Lung (tissue), 12 donors: Measurements from ENCODE around the gene LHX8. TPM values are rescaled to one million over a fixed set of nuclear protein-coding genes. Genes with fewer than 3 reads are reported as not detected.

Source experiments
- ATAC-seq: fragments of 200-7000 bp; cut with Tn5 transposase; one replicate; pipeline ENCODE4 v1.9.1; 2020; ENCODE audit warnings: moderate number of reproducible peaks; ENCODE audit not compliant: insufficient read depth, low FRiP score
- DNase-seq, 3 donors: peaks; one replicate each; pipeline ENCODE4 v3.0.0-alpha.2; 2013 to 2017
- H3K27ac ChIP-seq, 2 donors: one replicate each; pipeline ENCODE4 v1.5.1; 2013; ENCODE audit warnings: mild to moderate bottlenecking in 2 of 2, moderate library complexity in 2 of 2, control low read depth in 1 of 2, inconsistent platforms in 1 of 2, low read depth in 1 of 2, low read length in 1 of 2
- H3K27me3 ChIP-seq, 3 donors: one replicate each; pipeline ENCODE4 v1.5.1; 2013; ENCODE audit warnings: low read length in 2 of 3; ENCODE audit not compliant: control insufficient read depth in 3 of 3, insufficient read depth in 3 of 3
- H3K36me3 ChIP-seq, 4 donors: one replicate each; pipeline ENCODE4 v1.5.1; 2013; ENCODE audit warnings: low read length in 4 of 4, mild to moderate bottlenecking in 1 of 4, moderate library complexity in 1 of 4; ENCODE audit not compliant: control insufficient read depth in 4 of 4, insufficient read depth in 4 of 4
- H3K4me1 ChIP-seq, 5 donors: one replicate each; pipeline ENCODE4 v1.5.1; 2013; ENCODE audit warnings: low read length in 5 of 5, mild to moderate bottlenecking in 2 of 5, moderate library complexity in 1 of 5; ENCODE audit not compliant: control insufficient read depth in 5 of 5, insufficient read depth in 5 of 5
- H3K4me3 ChIP-seq: one replicate; pipeline ENCODE4 v1.5.1; 2013; ENCODE audit warnings: mild to moderate bottlenecking, control low read depth, moderate library complexity
- H3K9ac ChIP-seq, 2 donors: one replicate each; pipeline ENCODE4 v1.5.1; 2013; ENCODE audit warnings: low read length in 2 of 2, control low read depth in 1 of 2; ENCODE audit not compliant: insufficient read depth in 1 of 2
- H3K9me3 ChIP-seq, 4 donors: one replicate each; pipeline ENCODE4 v1.5.1; 2013; ENCODE audit warnings: low read length in 3 of 4, mild to moderate bottlenecking in 1 of 4, moderate library complexity in 1 of 4; ENCODE audit not compliant: control insufficient read depth in 4 of 4, insufficient read depth in 3 of 4
- CTCF ChIP-seq: IDR thresholded peaks from 2 replicates; pipeline ENCODE4 v1.5.1; 2012; ENCODE audit warnings: mild to moderate bottlenecking; ENCODE audit errors: control extremely low read depth, extremely low read depth
- WGBS, 2 donors: extraction: QIAGEN DNeasy Blood & Tissue Kit; methylation state at CpG; one replicate each; pipeline ENCODE4 v1.1.7; 2013; 5-methylcytosine and 5-hydroxymethylcytosine counted together
- polyA plus RNA-seq, 2 donors: library from polyadenylated mRNA; stranded (reverse); fragments of 200-250 nt; gene quantifications; one replicate each; pipeline ENCODE4 v1.2.1, GENCODE V29; 2013
- total RNA-seq, 2 donors: library from RNA; depleted of rRNA in 1 of 2; stranded (reverse); fragments of >200 nt in 1 of 2; gene quantifications; one replicate each; pipeline ENCODE4 v1.2.1, GENCODE V29; 2014 to 2021
- donor health status: control.
- donor health status: control.
- donor health status: Bipolar disorder and iron deficiency.
- donor health status: healthy.
- donor health status: DM: yes; HTN: yes; CAD: no.

The LHX8 gene
- total and polyA plus RNA-seq, 4 donors, result not detected

GRCh38 chr1:75135573-75136194 lies 1.5 kb downstream of the LHX8 start:
- H3K27me3 ChIP-seq, result peaks cover 5 to 93% (median 92%) of the 10 kb centered on the region in 3 donors
- H3K4me3 ChIP-seq, result peak overlapping the region; percentile 20
- peaks cover 0 to 17% (median 0%) of the 10 kb centered on the region in 4 donors for H3K9me3 ChIP-seq
- no peaks in the 10 kb centered on the region for H3K36me3 ChIP-seq
- WGBS, 2 donors, result 3 to 5% methylated on average over 23 of the region's 23 CpGs
- ATAC-seq (no peak), DNase-seq (peak; percentile 32 to 80 (median 56))
- peaks cover 0 to 15% (median 10%) of the 10 kb centered on the region in 5 donors for H3K4me1 ChIP-seq
- H3K9ac ChIP-seq, result no peak overlapping the region
- H3K27ac ChIP-seq, result no peak overlapping the region
- TF ChIP-seq CTCF, result no peak

GRCh38 chr1:75136195-75136815 lies 2.1 kb downstream of the LHX8 start:
- no peak overlapping the region for H3K4me3 ChIP-seq
- 2 to 4% methylated on average over 64 of the region's 64 CpGs for WGBS, 2 donors
- peak; percentile 25 for ATAC-seq

GRCh38 chr1:75136921-75137641 lies 2.9 kb downstream of the LHX8 start:
- 4 to 8% methylated on average over 34 to 37 of the region's 37 CpGs for WGBS, 2 donors
- no peak for ATAC-seq
- Histone ChIP-seq H3K4me1 (peaks cover 0 to 15% (median 8%) of the 10 kb centered on the region in 5 donors), H3K27me3 (peaks cover 5 to 89% (median 86%) of the 10 kb centered on the region in 3 donors), H3K36me3 (no peaks in the 10 kb centered on the region), H3K4me3 (no peak overlapping the region), H3K9ac (no peak overlapping the region), H3K9me3 (peaks cover 0 to 11% (median 0%) of the 10 kb centered on the region in 4 donors), H3K27ac (no peak overlapping the region)
- TF ChIP-seq CTCF, result no peak
- peak in 2 of 3 donors; percentile 19 to 24 for DNase-seq

More at GRCh38 chr1:75136195-75136815, 2.1 kb downstream of the LHX8 start:
- peak; percentile 30 to 39 (median 38) for DNase-seq
- no peak for TF ChIP-seq CTCF
- Histone ChIP-seq H3K9me3 (peaks cover 0 to 15% (median 0%) of the 10 kb centered on the region in 4 donors), H3K4me1 (peaks cover 0 to 15% (median 8%) of the 10 kb centered on the region in 5 donors), H3K36me3 (no peaks in the 10 kb centered on the region), H3K27me3 (peaks cover 5 to 93% (median 92%) of the 10 kb centered on the region in 3 donors), H3K9ac (no peak overlapping the region), H3K27ac (no peak overlapping the region)
